Thyroid gland (tissue), 4 donors: Measurements from ENCODE around the gene CFAP46. TPM values are rescaled to one million over a fixed set of nuclear protein-coding genes. Genes with fewer than 3 reads are reported as not detected.

Experiments used
- DNase-seq, 2 donors: peaks; one replicate each; pipeline ENCODE4 v3.0.0-alpha.2; 2019
- H3K27ac ChIP-seq, 3 donors: fragments of 200-600 bp; sonication (generic); 1 replicate in 2 of 3; 2 replicates in 1 of 3; pipeline ENCODE4 v1.5.1; 2016 to 2019; ENCODE audit warnings: mild to moderate bottlenecking in 1 of 3, moderate library complexity in 1 of 3
- H3K27me3 ChIP-seq: fragments of 200-600 bp; sonication (generic); one replicate; pipeline ENCODE4 v1.5.1; 2019
- H3K36me3 ChIP-seq, 2 donors: fragments of 200-600 bp; sonication (generic); one replicate each; pipeline ENCODE4 v1.5.1; 2016 to 2019
- H3K4me1 ChIP-seq, 2 donors: fragments of 200-600 bp; sonication (generic); one replicate each; pipeline ENCODE4 v1.5.1; 2017 to 2019
- H3K4me3 ChIP-seq, 3 donors: fragments of 200-600 bp; sonication (generic); replicated peaks in 1 of 3; 1 replicate in 2 of 3; 2 replicates in 1 of 3; pipeline ENCODE4 v1.5.1; 2016; ENCODE audit warnings: mild to moderate bottlenecking in 1 of 3
- H3K9me3 ChIP-seq: fragments of 200-600 bp; sonication (generic); one replicate; pipeline ENCODE4 v1.5.1; 2017
- CTCF ChIP-seq, 6 experiments: fragments of 200-600 bp in 3 of 6; fragments of 450-650 bp in 3 of 6; sonication (generic) in 3 of 6; IDR thresholded peaks; one replicate each; pipeline ENCODE4 v1.5.1; 2016 to 2019; ENCODE audit warnings: antibody characterized with exemption in 6 of 6, mild to moderate bottlenecking in 2 of 6, inconsistent platforms in 1 of 6, moderate library complexity in 1 of 6
- POLR2A ChIP-seq, 2 donors: fragments of 450-650 bp; IDR thresholded peaks; one replicate each; pipeline ENCODE4 v1.6.1; 2017; ENCODE audit warnings: antibody characterized with exemption in 2 of 2, mild to moderate bottlenecking in 2 of 2, moderate library complexity in 1 of 2
- WGBS, 2 donors: methylation state at CpG; one replicate each; pipeline ENCODE4 v1.1.5; 2017; 5-methylcytosine and 5-hydroxymethylcytosine counted together
- intact Hi-C: fragments of 100-400 bp; cut with DNase I; formaldehyde crosslinking; loops from one replicate; pipeline ENCODE4 v1.15.1; 2023
- total RNA-seq, 4 donors: library from RNA; depleted of rRNA; stranded (reverse); fragments of >200 nt; gene quantifications; one replicate each; pipeline ENCODE4 v1.2.3, GENCODE V29; 2016

Gene CFAP46
- total RNA-seq, 4 donors from 2014 or later, result 3.6 to 12.7 (median 9.1) TPM

- no peak for TF ChIP-seq CTCF (IDR thresholded peaks at IDR 0.05)
- TF ChIP-seq POLR2A (IDR thresholded peaks at IDR 0.05), result no peak
- Histone ChIP-seq H3K27me3 (no peaks in the 10 kb centered on the region), H3K27ac (no peak overlapping the region), H3K4me3 (no peak overlapping the region), H3K4me1 (peaks cover 0 to 8% of the 10 kb centered on the region in 2 donors), H3K9me3 (no peaks in the 10 kb centered on the region), H3K36me3 (no peaks in the 10 kb centered on the region)
- 89 to 94% methylated on average over 13 to 21 of the region's 23 CpGs for WGBS, 2 donors
- intact Hi-C loops, result no loop called here
- DNase-seq, result no peak
These were observed 61.0 kb downstream of the CFAP46 start for GRCh38 chr10:132881186-132881920.

GRCh38 chr10:132880128-132880981, 62.0 kb downstream of the CFAP46 start:
- peak in 1 of 2 donors; percentile 1 for DNase-seq
- H3K27ac ChIP-seq, result no peak overlapping the region
- no peaks in the 10 kb centered on the region for H3K27me3 ChIP-seq
- 85 to 91% methylated on average over 16 to 21 of the region's 35 CpGs for WGBS, 2 donors
- H3K4me3 ChIP-seq, result no peak overlapping the region
- peaks cover 0 to 8% of the 10 kb centered on the region in 2 donors for H3K4me1 ChIP-seq
- intact Hi-C loops, result no loop called here
- no peaks in the 10 kb centered on the region for H3K36me3 ChIP-seq
- no peaks in the 10 kb centered on the region for H3K9me3 ChIP-seq
- TF ChIP-seq CTCF (IDR thresholded peaks at IDR 0.05) (no peak), POLR2A (IDR thresholded peaks at IDR 0.05) (no peak)

GRCh38 chr10:132879408-132880127, 62.8 kb downstream of the CFAP46 start:
- TF ChIP-seq POLR2A (IDR thresholded peaks at IDR 0.05), result no peak
- no peak for TF ChIP-seq CTCF (IDR thresholded peaks at IDR 0.05)
- no peak overlapping the region for H3K27ac ChIP-seq
- peak; percentile 72 to 76 for DNase-seq

GRCh38 chr10:132878730-132879407, 63.5 kb downstream of the CFAP46 start:
- Histone ChIP-seq H3K27me3 (no peaks in the 10 kb centered on the region), H3K4me1 (peaks cover 0 to 8% of the 10 kb centered on the region in 2 donors), H3K27ac (no peak overlapping the region), H3K4me3 (no peak overlapping the region), H3K36me3 (no peaks in the 10 kb centered on the region), H3K9me3 (no peaks in the 10 kb centered on the region)
- intact Hi-C loops, result no loop called here
- peak in 1 of 2 donors; percentile 1 for DNase-seq
- WGBS, 2 donors, result 67 to 79% methylated on average over 25 of the region's 25 CpGs
- TF ChIP-seq CTCF (IDR thresholded peaks at IDR 0.05) (no peak), POLR2A (IDR thresholded peaks at IDR 0.05) (no peak)

More at GRCh38 chr10:132879408-132880127, 62.8 kb downstream of the CFAP46 start:
- Histone ChIP-seq H3K36me3 (no peaks in the 10 kb centered on the region), H3K9me3 (no peaks in the 10 kb centered on the region), H3K27me3 (no peaks in the 10 kb centered on the region), H3K4me3 (no peak overlapping the region), H3K4me1 (peaks cover 0 to 8% of the 10 kb centered on the region in 2 donors)
- intact Hi-C loops, result no loop called here
- WGBS, 2 donors, result 29 to 70% methylated on average over 2 to 15 of the region's 38 CpGs
